HG03571 (cell line): ENCODE measurements around the gene PLA2G15.

Experiments used
- ATAC-seq: cut with Tn5 transposase; IDR thresholded peaks from one replicate; pipeline ENCODE4 v1.9.1; 2021; ENCODE audit not compliant: unreplicated experiment

Gene PLA2G15

GRCh38 chr16:68231384-68232136, 13.6 kb upstream of the PLA2G15 start:
- ATAC-seq = no peak

- no peak for ATAC-seq
These were observed 12.8 kb upstream of the PLA2G15 start for GRCh38 chr16:68232335-68232734.

- no peak for ATAC-seq
These were observed 11.9 kb upstream of the PLA2G15 start for GRCh38 chr16:68233085-68233834.

- ATAC-seq = no peak
These were observed 11.4 kb upstream of the PLA2G15 start for GRCh38 chr16:68233835-68234187.

GRCh38 chr16:68234188-68235107, 10.7 kb upstream of the PLA2G15 start:
- ATAC-seq = no peak

GRCh38 chr16:68235108-68235886, 9.9 kb upstream of the PLA2G15 start:
- ATAC-seq = no peak

- no peak for ATAC-seq
These were observed 9.4 kb upstream of the PLA2G15 start, which contains the start of gene ESRP2 for GRCh38 chr16:68235887-68236136. Gene ESRP2 (minus strand): TSS chr16:68236127. CDS start chr16:68236045, 82 bp downstream.

- ATAC-seq = no peak
These were observed 8.9 kb upstream of the PLA2G15 start for GRCh38 chr16:68236137-68236825.

GRCh38 chr16:68236826-68237242, 8.3 kb upstream of the PLA2G15 start:
- ATAC-seq = no peak

GRCh38 chr16:68237243-68238028, 7.7 kb upstream of the PLA2G15 start:
- peak; percentile 71 for ATAC-seq

- no peak for ATAC-seq
These were observed 7.2 kb upstream of the PLA2G15 start for GRCh38 chr16:68238029-68238345.

- ATAC-seq = no peak
These were observed 3.1 kb upstream of the PLA2G15 start for GRCh38 chr16:68242085-68242484.

GRCh38 chr16:68242926-68243858, 2.0 kb upstream of the PLA2G15 start:
- no peak for ATAC-seq

GRCh38 chr16:68244481-68244902, 681 bp upstream of the PLA2G15 start:
- ATAC-seq = no peak

- ATAC-seq = no peak
These were observed 948 bp downstream of the PLA2G15 start for GRCh38 chr16:68246121-68246520.

GRCh38 chr16:68246666-68247065, 1.5 kb downstream of the PLA2G15 start:
- no peak for ATAC-seq

GRCh38 chr16:68247400-68247799, 2.2 kb downstream of the PLA2G15 start:
- ATAC-seq = no peak

GRCh38 chr16:68247932-68248331, 2.8 kb downstream of the PLA2G15 start:
- ATAC-seq = no peak
